ENCODE results near the gene RND2.

RND2 gene

GRCh38 chr17:43079641-43080302 lies 54.7 kb downstream of the RND2 start:
- DNase-seq (ENCODE audit: low spot score): no peak
